Measurements from ENCODE around the gene CERS1. TPM values are rescaled to one million over a fixed set of nuclear protein-coding genes. Genes with fewer than 3 reads are reported as not detected.

The CERS1 gene
- total RNA-seq, 1 donor from 2014 or later, result 1.4 TPM

GRCh38 chr19:18913466-18913865 lies 17.5 kb upstream of the CERS1 start:
- no peaks in the 10 kb centered on the region for H3K27me3 ChIP-seq (ENCODE audit: low read depth)
- peaks cover 43% of the 10 kb centered on the region for H3K36me3 ChIP-seq
- intact Hi-C loops (cut with micrococcal nuclease), result no loop called here
- H3K4me1 ChIP-seq, result peaks cover 30% of the 10 kb centered on the region
- TF ChIP-seq, protein P1, sequence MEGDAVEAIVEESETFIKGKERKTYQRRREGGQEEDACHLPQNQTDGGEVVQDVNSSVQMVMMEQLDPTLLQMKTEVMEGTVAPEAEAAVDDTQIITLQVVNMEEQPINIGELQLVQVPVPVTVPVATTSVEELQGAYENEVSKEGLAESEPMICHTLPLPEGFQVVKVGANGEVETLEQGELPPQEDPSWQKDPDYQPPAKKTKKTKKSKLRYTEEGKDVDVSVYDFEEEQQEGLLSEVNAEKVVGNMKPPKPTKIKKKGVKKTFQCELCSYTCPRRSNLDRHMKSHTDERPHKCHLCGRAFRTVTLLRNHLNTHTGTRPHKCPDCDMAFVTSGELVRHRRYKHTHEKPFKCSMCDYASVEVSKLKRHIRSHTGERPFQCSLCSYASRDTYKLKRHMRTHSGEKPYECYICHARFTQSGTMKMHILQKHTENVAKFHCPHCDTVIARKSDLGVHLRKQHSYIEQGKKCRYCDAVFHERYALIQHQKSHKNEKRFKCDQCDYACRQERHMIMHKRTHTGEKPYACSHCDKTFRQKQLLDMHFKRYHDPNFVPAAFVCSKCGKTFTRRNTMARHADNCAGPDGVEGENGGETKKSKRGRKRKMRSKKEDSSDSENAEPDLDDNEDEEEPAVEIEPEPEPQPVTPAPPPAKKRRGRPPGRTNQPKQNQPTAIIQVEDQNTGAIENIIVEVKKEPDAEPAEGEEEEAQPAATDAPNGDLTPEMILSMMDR (IDR thresholded peaks at IDR 0.05; ENCODE audit: borderline replicate concordance), result no peak
- no peak for DNase-seq
- no peak overlapping the region for H3K27ac ChIP-seq (replicated peaks)
- no peak overlapping the region for H3K4me3 ChIP-seq
- H3K9me3 ChIP-seq (replicated peaks), result no peaks in the 10 kb centered on the region

- no peak overlapping the region for H3K27ac ChIP-seq (replicated peaks)
- H3K4me3 ChIP-seq, result no peak overlapping the region
- H3K9me3 ChIP-seq (replicated peaks), result no peaks in the 10 kb centered on the region
- H3K36me3 ChIP-seq, result peaks cover 43% of the 10 kb centered on the region
- DNase-seq, result no peak
- peaks cover 25% of the 10 kb centered on the region for H3K4me1 ChIP-seq
- intact Hi-C loops (cut with micrococcal nuclease), result no loop called here
- H3K27me3 ChIP-seq (ENCODE audit: low read depth), result no peaks in the 10 kb centered on the region
- TF ChIP-seq, protein P1 (IDR thresholded peaks at IDR 0.05; ENCODE audit: borderline replicate concordance), result no peak
Observed at GRCh38 chr19:18912933-18913332, 17.0 kb upstream of the CERS1 start.

DNA sequence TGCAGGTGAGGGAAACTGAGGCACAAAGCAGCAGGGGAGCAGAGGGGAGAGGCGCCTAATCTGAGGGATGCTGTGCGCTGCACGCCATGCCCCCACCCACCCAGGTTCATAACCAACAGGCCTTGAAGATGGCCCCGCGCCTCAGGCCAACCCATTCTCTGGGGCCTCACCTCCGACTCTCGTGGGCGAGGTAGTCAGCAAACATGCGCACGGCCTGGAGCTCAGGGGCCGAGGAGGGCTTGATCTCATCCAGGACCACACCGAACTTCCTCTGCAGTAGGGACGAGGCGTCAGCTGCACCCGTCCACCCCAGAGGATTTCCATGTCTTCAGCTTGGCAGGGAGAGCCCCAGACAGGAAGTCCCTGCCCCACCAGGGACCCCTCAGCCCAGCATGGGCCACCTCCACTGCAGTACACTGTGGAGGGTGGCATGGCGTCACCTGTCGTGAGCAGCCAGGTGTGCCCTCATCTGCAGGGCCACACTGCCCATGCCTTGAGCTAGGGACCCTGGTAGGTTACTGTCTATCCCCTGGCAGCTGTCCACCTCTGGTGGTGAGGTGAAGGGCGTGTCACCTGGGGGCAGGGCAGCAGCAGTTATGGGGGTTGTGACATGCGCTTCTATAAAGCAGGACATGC lies 15.0 kb upstream of the CERS1 start:
- intact Hi-C loops (cut with micrococcal nuclease), result no loop called here
- no peak for DNase-seq

GRCh38 chr19:18910010-18910409 lies 14.1 kb upstream of the CERS1 start:
- H3K4me3 ChIP-seq, result no peak overlapping the region
- intact Hi-C loops (cut with micrococcal nuclease), result no loop called here
- TF ChIP-seq, protein P1 (IDR thresholded peaks at IDR 0.05; ENCODE audit: borderline replicate concordance), result no peak
- H3K4me1 ChIP-seq, result peaks cover 5% of the 10 kb centered on the region
- H3K9me3 ChIP-seq (replicated peaks), result no peaks in the 10 kb centered on the region
- peaks cover 62% of the 10 kb centered on the region for H3K36me3 ChIP-seq
- H3K27me3 ChIP-seq (ENCODE audit: low read depth), result no peaks in the 10 kb centered on the region
- DNase-seq, result no peak
- no peak overlapping the region for H3K27ac ChIP-seq (replicated peaks)

More for the DNA sequence above, 15.0 kb upstream of the CERS1 start:
- H3K4me1 ChIP-seq, result peaks cover 10% of the 10 kb centered on the region
- H3K36me3 ChIP-seq, result peaks cover 59% of the 10 kb centered on the region
- no peaks in the 10 kb centered on the region for H3K27me3 ChIP-seq (ENCODE audit: low read depth)
- TF ChIP-seq, protein P1 (IDR thresholded peaks at IDR 0.05; ENCODE audit: borderline replicate concordance), result no peak
- H3K4me3 ChIP-seq, result no peak overlapping the region
- H3K9me3 ChIP-seq (replicated peaks), result no peaks in the 10 kb centered on the region
- no peak overlapping the region for H3K27ac ChIP-seq (replicated peaks)

GRCh38 chr19:18908917-18909619 lies 13.1 kb upstream of the CERS1 start:
- TF ChIP-seq, protein P1 (IDR thresholded peaks at IDR 0.05; ENCODE audit: borderline replicate concordance), result no peak
- H3K27me3 ChIP-seq (ENCODE audit: low read depth), result no peaks in the 10 kb centered on the region
- peaks cover 63% of the 10 kb centered on the region for H3K36me3 ChIP-seq
- no peak overlapping the region for H3K27ac ChIP-seq (replicated peaks)
- intact Hi-C loops (cut with micrococcal nuclease), result no loop called here
- peaks cover 5% of the 10 kb centered on the region for H3K4me1 ChIP-seq
- no peak for DNase-seq
- no peak overlapping the region for H3K4me3 ChIP-seq
- no peaks in the 10 kb centered on the region for H3K9me3 ChIP-seq (replicated peaks)
